AG09319 (cell line): Measurements from ENCODE around the gene GBGT1.

ENCODE experiments used
- DNase-seq: peaks from one replicate; pipeline ENCODE4 v3.0.0-alpha.2; 2010; ENCODE audit warnings: low read depth; ENCODE audit errors: extremely low read depth
- CTCF ChIP-seq: IDR thresholded peaks from 2 replicates; pipeline ENCODE4 v1.5.1; 2011; ENCODE audit warnings: low read depth, mild to moderate bottlenecking, inconsistent platforms, low read length, moderate library complexity

GBGT1 gene

GRCh38 chr9:133107245-133107722 is 56.4 kb downstream of the GBGT1 start:
- TF ChIP-seq CTCF = no peak
- DNase-seq = no peak

GRCh38 chr9:133106511-133107244 is 57.0 kb downstream of the GBGT1 start:
- DNase-seq = no peak
- TF ChIP-seq CTCF = no peak

- TF ChIP-seq CTCF = no peak
These were observed 58.3 kb downstream of the GBGT1 start for GRCh38 chr9:133105461-133105770.

GRCh38 chr9:133104718-133105460 is 58.8 kb downstream of the GBGT1 start:
- no peak for DNase-seq
- no peak for TF ChIP-seq CTCF

More at GRCh38 chr9:133105461-133105770, 58.3 kb downstream of the GBGT1 start:
- DNase-seq = no peak

GRCh38 chr9:133103987-133104505 is 59.7 kb downstream of the GBGT1 start:
- TF ChIP-seq CTCF = no peak
- DNase-seq = no peak

- no peak for DNase-seq
- TF ChIP-seq CTCF = peak; percentile 91
These were observed 60.3 kb downstream of the GBGT1 start for GRCh38 chr9:133103183-133103986.
